Fibroblast of gingiva (primary cell): ENCODE measurements around the gene IFITM5.
A peak's percentile ranks its signal among the peaks of the same experiment; 100 is the strongest.

Experiments used
- DNase-seq: peaks from one replicate; pipeline ENCODE4 v3.0.0-alpha.2; 2011; ENCODE audit warnings: low read depth

The IFITM5 gene

DNA sequence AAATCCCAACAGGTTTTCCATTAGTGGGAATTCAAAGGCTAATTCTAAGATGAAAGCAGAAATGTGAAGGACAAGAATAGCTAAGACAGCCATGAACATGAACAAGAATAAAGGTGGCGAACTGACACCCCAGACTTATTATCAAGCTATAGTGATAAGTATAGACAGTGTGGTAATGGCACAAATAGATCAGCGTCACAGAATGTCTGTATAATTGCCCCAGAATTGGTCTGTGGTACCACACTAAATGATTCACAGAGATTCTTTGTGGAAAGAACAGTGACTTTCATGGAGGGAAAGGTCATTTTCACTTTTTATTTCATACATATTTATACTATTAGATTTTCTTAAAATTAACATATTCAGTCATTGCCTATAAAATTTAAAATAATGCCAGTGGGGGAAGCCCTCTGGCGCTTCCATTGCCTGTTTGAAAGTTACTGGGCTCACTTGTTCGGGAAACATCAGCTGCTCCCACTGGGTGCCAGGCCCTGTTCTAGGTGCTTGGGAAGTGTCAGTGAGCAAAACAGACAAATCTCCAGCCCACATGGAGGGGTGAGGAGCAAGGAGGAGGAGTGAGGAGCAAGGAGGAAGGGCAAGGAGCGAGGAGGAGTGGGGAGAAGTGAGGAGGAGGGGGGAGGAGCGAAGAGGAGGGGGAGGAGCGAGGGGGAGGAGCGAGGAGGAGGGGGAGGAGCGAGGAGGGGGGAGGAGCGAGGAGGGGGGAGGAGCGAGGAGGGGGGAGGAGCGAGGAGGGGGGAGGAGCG is 32.5 kb downstream of the IFITM5 start:
- no peak for DNase-seq

GRCh38 chr11:261624-262023 is 37.7 kb downstream of the IFITM5 start:
- DNase-seq, result no peak

- no peak for DNase-seq
These were observed 39.9 kb downstream of the IFITM5 start for GRCh38 chr11:259413-259812.

DNA sequence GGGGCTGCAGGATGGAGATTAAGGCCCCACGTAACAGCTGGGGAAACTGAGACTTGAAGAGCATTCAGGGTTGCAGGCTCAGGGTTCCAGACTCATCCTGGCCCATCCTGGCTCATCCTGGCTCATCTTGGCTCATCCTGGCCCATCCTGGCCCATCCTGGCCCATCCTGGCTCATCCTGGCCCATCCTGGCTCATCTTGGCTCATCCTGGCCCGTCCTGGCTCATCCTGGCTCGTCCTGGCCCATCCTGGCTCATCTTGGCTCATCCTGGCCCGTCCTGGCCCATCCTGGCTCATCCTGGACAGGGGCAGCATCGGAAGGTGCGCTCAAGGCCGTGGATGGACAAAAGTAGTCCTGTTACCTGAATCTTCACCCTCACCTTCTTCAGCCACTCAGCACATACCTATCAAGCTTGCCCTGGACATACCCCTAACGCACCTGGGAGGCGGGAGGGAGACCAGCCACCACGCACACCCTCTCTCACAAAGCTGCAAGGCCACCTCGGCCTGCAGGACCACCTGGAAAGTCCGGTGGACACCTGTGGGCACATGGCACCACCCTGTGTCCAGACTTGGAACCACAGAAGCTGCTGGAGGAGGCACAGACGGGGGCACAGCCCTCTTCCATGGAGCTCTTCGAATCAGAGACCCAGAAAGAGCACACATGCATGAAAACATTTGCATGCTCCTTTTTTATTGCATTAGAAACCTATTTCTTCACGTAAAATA is 41.4 kb downstream of the IFITM5 start:
- no peak for DNase-seq

DNA sequence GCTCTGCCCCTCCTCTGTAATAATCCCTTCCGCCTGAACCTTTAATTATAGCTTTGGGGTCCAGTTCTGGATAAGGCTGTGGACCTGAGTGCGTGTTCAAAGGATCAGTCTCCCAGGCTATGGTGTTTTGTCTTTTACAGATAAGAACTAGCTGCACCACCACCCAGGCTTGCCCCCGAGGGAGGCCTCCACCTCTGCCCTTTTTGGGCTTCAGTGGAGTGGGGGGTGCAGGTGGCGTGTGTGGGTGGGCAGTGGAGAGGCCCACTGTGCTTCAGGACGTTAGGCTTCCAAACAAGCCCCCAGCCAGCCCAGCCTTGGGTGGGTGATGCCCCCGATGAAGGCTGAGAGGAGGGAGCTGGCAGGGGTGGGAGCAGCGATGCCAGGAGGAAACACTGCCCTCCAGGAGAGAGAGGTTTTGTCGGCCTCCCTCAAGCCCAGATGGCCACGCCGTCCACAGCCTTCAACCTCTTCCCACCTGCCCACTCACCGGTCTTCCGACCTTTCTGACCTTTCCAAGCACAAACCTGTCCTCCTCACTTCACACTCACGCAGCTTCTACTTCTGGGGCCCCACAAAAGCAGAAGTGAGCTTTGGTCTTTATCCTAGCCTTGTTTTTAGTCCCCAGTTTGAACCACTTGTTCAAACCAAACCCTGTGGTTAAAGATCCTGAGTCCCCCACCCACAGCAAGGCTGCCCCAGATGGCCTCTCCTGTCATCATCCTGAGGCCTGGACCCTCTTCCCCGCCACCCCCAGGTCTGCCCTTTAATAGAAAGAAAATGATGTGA is 42.2 kb downstream of the IFITM5 start:
- DNase-seq, result no peak

- no peak for DNase-seq
These were observed 43.5 kb downstream of the IFITM5 start for GRCh38 chr11:255816-256215.

DNA sequence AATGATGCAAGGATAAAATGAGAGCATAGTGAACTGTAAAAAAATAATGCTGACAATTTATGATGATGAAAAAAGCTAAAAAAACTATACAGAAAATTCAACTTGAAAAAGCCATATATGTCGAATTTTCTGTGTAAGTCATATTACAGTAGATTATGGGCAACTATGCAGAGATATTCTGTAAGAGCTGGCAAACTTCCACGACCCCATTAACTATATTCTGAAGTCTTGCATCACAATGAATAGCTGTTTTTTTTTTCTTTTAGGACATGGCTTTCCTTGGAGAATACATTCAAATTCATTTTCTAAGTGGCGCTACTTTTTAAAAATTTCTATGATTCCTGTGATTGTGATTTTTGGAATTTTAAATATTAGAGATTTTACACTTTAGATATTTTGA is 44.1 kb downstream of the IFITM5 start:
- peak; percentile 57 for DNase-seq

DNA sequence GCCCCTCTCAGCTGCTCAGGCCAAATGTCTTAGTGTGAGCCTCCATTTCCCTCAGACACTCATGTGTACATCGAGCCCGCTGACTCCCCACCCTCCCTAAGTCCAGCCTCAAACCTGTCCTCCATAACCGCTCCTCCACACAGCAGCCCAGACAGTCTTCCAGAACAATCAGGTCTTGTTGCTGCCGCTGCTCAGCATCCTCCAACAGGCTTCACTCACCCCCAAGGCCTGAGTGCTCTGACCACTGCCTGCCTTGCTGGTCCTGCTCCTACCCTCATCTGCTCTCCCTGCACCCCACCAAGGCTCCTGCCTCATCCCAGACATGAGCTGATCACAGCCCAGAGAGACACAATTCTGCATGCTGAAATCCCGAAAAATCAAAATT is 45.4 kb downstream of the IFITM5 start:
- no peak for DNase-seq

DNA sequence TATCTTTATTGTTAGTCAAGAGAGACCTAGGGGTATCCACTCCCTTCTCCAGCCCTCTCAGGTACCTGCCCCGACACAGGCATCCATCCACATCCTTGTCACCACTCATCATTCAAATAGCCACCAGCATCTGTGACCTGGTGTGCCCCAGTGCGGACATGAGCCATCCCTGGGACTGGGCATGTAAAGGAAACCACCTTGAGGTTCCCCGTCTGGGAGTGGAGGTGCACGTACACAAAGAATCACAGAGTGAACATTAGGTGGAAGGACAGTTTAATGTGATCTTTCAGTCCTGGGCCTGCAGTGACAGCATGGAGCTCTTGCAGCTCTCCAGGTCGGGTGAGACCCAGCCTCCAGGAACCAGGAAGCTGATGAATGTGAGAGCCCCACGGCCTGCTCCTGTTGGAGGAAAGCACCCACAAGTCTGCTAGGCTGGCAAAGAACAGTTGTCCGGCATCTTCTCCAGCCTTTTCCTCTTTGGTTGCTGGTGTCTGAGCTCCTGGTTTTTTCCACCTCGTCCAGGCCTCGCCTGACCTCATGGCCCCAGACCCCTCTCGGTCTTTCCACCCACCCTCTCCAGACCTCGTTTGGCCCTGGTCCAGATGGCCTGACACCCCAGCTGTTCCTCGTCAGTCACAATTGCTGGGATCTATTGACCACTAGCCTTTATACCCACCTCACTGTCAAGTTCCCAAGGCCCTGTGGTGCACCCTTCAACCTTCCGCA is 46.0 kb downstream of the IFITM5 start:
- no peak for DNase-seq

DNA sequence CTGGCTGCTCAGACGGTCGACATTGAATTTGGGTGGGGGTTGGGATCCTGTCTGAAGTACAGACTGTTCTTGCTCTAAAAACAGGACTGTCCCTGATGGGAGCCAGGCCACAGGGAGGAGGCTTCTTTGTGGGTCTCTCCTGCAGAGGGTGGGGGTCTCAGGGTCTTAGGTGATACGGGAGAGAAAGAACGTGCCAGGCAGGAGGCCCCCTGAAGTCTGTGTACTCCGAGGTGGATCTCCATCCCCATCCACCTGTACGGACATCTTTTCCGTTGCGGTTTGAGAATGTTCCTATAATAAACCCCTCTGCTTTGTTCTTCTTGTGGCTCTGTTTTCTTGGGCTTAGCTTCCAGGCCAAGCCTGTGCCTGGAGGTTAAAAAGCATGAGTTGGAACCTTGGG is 46.7 kb downstream of the IFITM5 start:
- no peak for DNase-seq

GRCh38 chr11:251550-251949 is 47.8 kb downstream of the IFITM5 start:
- no peak for DNase-seq

DNA sequence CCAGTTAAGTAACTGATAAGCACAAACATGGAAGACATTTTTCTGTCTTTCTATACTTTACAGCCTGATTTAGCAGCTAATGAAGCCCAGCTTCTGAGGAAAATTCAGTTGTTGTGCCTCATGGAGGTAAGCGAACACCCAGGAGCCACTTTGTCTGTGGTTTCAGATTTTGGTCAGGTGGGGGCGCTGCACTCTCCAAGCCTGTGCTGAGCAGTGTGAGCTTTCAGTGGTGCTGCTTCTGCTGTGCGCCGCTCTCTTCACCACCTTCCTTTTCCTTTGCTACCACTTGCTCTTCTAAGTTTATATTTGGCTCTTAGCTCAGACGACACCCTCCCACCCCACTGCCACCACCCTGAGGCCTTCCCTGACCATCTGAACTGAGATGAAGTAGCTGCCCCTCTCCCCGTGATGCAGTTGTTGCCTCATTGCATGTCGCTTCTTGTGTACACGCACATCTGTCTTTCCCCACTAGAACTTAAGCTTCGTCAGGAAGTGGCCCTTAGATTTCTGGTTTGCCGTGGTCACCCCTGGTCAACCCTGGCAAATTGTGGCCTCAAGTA is 48.5 kb downstream of the IFITM5 start:
- DNase-seq, result peak; percentile 39

- no peak for DNase-seq
These were observed 49.1 kb downstream of the IFITM5 start for GRCh38 chr11:250274-250673.

DNA sequence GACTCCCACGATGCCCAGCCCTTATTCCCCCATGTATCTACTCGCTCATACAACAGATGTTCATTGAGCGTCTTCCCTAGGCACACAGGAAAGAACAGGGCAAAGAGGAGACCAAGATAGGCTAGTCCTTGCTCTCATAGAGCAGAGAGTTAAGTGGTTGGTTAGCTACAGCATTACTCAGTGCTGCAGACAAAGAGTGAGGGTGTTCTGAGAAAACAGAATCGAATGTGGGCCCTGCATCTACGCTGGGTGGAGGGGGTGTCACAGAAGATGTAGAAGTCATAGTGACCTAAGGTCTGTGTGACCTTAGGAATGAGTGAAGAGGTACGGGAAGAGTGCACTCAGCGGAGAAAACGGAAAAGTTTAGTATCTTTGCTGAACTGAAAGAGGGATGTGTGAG is 50.3 kb downstream of the IFITM5 start:
- DNase-seq, result no peak
